GM12875 (cell line): ENCODE results near the gene NEURL3.
"Not testable (repeated sequence)": the region's sequence is repeated elsewhere in the genome, so short reads cannot be mapped to it uniquely, and the experiment has no call there.

ENCODE experiments used
- H3K4me3 ChIP-seq: one replicate; pipeline ENCODE4 v1.5.1; 2011; ENCODE audit warnings: low read depth, low read length, control low read depth
- TF ChIP-seq, protein P1 (sequence below): IDR thresholded peaks from 2 replicates; pipeline ENCODE4 v1.5.1; 2011; ENCODE audit warnings: low read depth, mild to moderate bottlenecking, control low read depth, inconsistent platforms, low read length, moderate library complexity, borderline replicate concordance; ENCODE audit not compliant: insufficient read depth

The NEURL3 gene, protein sequence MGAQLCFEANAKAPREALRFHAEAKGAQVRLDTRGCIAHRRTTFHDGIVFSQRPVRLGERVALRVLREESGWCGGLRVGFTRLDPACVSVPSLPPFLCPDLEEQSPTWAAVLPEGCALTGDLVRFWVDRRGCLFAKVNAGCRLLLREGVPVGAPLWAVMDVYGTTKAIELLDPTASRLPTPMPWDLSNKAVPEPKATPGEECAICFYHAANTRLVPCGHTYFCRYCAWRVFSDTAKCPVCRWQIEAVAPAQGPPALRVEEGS

DNA sequence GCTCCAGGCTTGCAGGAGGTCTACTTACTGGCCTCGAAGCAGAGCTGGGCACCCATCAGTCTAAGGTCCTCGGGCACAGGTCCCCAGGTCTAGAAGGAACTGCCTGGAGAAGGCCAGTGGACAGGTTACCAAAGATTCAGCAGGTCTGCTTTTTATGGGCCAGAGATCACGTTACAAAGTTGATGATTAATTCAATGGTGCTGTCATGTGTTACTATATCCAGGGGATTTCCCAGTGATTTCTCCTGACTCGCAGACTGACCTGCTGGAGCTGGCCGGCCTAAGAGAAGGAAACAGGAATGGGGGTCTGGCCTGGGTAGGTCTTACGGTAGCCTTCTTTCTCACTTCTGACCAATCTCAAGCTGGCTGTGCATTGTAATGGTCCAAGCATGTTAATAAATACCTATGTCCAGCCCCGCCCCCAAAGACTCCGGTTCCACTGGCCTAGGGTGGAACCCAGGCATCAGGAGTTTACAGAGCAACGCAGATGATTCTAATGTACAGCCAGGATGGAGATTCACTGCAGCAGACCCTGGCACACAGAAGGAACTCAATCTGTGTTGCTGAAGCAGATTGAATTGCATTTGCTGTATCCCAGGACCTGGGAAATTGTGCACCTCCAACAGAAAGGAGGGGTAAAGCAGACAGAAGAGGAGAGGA, at the start of gene NEURL3:
NEURL3 (minus strand) TSS at position 127 of the 659 bp plus-strand sequence; CDS start at position 56, 71 bp downstream.
- TF ChIP-seq, protein P1, sequence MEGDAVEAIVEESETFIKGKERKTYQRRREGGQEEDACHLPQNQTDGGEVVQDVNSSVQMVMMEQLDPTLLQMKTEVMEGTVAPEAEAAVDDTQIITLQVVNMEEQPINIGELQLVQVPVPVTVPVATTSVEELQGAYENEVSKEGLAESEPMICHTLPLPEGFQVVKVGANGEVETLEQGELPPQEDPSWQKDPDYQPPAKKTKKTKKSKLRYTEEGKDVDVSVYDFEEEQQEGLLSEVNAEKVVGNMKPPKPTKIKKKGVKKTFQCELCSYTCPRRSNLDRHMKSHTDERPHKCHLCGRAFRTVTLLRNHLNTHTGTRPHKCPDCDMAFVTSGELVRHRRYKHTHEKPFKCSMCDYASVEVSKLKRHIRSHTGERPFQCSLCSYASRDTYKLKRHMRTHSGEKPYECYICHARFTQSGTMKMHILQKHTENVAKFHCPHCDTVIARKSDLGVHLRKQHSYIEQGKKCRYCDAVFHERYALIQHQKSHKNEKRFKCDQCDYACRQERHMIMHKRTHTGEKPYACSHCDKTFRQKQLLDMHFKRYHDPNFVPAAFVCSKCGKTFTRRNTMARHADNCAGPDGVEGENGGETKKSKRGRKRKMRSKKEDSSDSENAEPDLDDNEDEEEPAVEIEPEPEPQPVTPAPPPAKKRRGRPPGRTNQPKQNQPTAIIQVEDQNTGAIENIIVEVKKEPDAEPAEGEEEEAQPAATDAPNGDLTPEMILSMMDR, result no peak

DNA sequence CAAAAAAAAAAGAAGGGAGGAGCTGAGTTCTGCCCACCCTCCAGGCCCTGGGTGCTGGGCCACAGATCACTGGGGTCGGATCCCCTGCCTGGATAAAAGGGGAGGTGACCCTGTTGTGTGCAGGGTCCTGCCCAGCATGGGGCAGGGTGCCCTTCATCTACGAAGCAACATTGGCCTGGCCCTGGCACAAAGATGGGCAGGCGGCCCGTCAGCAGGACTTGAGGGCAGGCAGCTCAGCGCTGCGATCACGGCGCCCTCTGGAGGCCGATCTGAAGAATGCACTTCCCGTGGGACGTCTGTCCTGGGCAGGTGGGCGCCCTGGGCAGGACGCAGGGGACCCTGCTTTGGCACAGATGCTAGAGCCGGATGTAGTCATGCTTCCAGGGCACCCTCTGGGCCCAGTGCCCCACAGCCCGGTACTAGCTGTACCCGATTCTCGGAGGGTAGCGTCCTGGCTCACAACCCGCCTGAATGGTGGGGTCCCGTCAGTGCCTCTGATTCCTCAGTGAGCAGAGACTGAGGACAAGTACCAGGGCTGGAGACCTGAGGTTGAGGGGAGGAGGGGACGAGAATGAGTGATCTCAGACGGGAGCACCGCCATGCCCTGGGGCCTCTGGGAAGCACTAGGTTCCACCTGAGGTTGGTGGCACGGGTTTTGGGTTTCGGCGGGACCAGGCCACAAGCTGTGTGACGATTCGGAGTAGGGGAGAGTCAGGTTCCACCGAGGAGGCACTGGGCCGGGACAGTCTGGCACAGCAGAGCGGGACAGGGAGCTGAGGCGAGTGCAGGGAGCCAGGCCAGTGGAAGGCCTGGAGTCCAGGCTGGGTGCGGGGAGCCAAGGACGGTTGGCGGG, 49.4 kb upstream of the NEURL3 start:
- H3K4me3 ChIP-seq, result no peak overlapping the region
- TF ChIP-seq, protein P1, result peak; percentile 97

More for the DNA sequence above, at the start of gene NEURL3:
- no peak within 1 kb of the TSS for H3K4me3 ChIP-seq

DNA sequence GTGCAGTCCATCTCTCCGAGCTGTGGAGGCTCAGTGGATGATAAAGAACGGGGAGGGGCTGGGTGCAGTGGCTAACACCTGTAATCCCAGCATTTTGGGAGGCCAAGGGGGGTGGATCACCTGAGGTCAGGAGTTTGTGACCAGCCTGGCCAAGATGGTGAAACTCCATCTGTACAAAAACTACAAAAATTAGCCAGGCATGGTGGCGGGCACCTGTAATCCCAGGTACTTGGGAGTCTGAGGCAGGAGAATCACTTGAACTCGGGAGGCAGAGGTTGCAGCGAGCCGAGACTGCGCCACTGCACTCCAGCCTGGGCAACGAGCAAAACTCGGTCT, 48.8 kb upstream of the NEURL3 start:
- H3K4me3 ChIP-seq, result not testable (repeated sequence)

DNA sequence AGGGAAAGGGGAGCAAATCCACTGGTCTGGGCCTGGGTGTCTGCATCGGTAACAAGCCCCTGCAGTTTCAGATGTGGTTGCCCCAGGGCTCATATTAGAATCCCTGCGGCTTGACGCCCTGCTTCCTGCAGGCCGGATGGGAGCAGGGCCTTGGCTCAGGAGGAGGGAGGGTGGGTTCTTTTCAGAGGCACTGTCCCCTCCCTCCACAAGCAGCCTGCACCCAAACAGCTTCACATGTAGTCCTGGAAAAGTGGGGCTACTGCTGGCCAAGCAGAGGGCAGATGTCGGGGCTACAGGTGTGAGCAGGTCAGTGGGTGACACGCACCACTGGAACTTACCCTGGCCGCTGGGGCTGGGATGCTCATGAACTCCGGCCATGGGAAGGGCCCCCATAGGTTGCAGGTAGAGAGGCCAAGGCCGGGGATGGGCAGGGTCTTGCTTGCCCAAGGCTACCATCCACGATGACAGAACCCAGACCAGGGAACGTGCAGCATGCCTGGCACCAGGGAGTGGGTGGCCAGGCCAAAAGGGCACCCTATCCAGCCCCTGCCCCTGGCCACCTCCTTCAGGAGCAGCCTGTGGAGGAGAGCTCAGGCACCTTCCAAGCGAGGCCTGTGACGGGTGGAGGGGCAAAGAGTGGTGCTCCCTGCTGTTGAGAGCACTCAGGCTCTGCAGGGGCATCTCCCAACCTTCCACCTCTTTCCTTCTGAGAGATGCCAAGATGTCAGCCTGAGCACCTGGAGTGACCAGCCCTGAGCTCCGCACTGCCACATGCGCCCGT, 48.2 kb upstream of the NEURL3 start:
- TF ChIP-seq, protein P1, result no peak
- no peak overlapping the region for H3K4me3 ChIP-seq

DNA sequence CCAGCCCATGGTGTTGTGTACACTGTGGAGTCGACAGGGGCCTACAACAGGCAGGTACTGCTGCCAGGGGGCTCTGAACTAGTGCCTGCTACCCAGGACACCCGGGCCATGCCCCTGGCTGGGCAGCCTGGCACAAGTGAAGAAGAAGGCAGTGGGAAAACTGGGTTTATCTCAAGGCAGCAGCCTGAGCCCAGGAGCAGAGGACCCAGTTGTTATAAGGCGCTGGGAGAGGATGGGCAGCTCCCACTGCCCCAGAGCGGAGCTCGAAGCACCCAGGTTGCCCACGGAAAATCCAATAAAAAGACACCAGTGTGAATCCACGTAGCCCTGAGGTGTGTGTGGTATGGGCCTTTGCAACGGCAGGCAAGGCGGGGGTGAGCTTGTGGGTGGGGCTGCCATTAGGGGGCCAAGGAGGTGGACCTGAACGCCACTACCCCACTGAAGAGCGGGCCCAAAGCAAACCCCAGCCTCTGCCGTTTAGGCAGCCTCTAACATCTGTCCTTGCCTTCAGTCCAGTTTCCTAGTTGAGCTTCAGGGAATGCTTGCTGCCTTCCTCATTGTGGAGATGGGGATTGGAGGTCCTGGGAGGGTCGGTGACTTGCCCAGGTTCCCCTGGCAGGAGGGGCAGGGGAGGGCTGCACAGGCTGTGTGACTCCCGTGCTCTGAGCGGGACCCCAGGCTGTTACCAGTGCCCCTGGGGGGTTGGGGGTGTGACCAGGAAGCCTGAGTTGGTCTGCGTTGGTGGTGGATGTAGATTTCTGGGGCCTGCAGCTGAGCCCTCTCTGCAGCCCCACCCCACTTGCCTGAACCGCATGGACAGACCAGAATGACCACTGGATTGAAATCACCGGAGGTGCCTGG, 47.4 kb upstream of the NEURL3 start:
- no peak overlapping the region for H3K4me3 ChIP-seq
- TF ChIP-seq, protein P1, result no peak

DNA sequence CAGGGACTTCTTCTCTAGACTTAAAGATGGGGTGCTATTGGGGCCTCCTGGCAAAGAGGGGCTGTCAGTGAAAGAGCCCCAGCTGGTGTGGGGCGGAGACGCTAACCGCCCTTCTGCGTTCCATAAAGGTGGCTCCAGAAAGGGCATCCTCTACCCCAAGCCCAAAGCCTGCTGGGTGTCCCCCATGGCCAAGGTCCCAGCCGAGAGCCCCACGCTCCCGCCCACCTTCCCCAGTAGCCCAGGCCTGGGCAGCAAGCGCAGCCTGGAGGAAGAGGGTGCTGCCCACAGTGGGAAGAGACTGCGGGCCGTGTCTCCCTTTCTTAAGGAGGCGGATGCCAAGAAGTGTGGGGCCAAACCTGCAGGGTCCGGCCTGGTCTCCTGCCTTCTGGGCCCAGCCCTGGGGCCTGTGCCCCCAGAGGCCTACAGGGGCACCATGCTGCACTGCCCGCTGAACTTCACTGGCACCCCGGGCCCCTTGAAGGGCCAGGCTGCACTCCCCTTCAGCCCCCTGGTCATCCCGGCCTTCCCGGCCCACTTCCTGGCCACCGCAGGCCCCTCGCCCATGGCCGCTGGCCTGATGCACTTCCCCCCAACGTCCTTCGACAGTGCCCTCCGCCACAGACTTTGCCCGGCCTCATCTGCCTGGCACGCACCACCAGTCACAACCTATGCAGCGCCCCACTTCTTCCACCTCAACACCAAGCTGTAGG, 46.6 kb upstream of the NEURL3 start:
- H3K4me3 ChIP-seq, result no peak overlapping the region
- TF ChIP-seq, protein P1, result no peak
